ENCODE data around the gene CCNY.
"Not testable (repeated sequence)": the region's sequence is repeated elsewhere in the genome, so short reads cannot be mapped to it uniquely, and the experiment has no call there.

CCNY gene

GRCh38 chr10:35417795-35418194 lies 81.5 kb downstream of the CCNY start:
- Histone ChIP-seq H3K4me3 (no peak overlapping the region), H3K36me3 (ENCODE audit: insufficient read depth, low read length) (no peaks in the 10 kb centered on the region), H3K9ac (ENCODE audit: insufficient read length) (no peak overlapping the region), H3K9me3 (ENCODE audit: low read depth, low read length) (no peaks in the 10 kb centered on the region), H3K27ac (no peak overlapping the region)
- DNase-seq (ENCODE audit: low read depth, low spot score): no peak
- TF ChIP-seq POLR2AphosphoS5 (IDR thresholded peaks at IDR 0.05; ENCODE audit: borderline replicate concordance, low read depth, low read length): no peak
- no peak for TF ChIP-seq EZH2 (IDR thresholded peaks at IDR 0.05)
- no peak for TF ChIP-seq FOXP2 (optimal IDR thresholded peaks at IDR 0.05; ENCODE audit: control extremely low read depth, extremely low read length, insufficient read depth)

GRCh38 chr10:35418580-35418979 lies 82.3 kb downstream of the CCNY start:
- DNase-seq (ENCODE audit: low read depth, low spot score): not testable (repeated sequence)

GRCh38 chr10:35420044-35420443 lies 83.7 kb downstream of the CCNY start:
- Histone ChIP-seq H3K36me3 (ENCODE audit: insufficient read depth, low read length) (no peaks in the 10 kb centered on the region), H3K9me3 (ENCODE audit: low read depth, low read length) (no peaks in the 10 kb centered on the region), H3K4me3 (no peak overlapping the region), H3K27ac (no peak overlapping the region), H3K9ac (ENCODE audit: insufficient read length) (no peak overlapping the region)
- TF ChIP-seq FOXP2 (optimal IDR thresholded peaks at IDR 0.05; ENCODE audit: control extremely low read depth, extremely low read length, insufficient read depth): no peak
- TF ChIP-seq POLR2AphosphoS5 (IDR thresholded peaks at IDR 0.05; ENCODE audit: borderline replicate concordance, low read depth, low read length): no peak
- no peak for TF ChIP-seq EZH2 (IDR thresholded peaks at IDR 0.05)
- DNase-seq (ENCODE audit: low read depth, low spot score): no peak

More at GRCh38 chr10:35418580-35418979, 82.3 kb downstream of the CCNY start:
- not testable (repeated sequence) for H3K36me3 ChIP-seq (ENCODE audit: insufficient read depth, low read length); H3K9ac ChIP-seq (ENCODE audit: insufficient read length); H3K9me3 ChIP-seq (ENCODE audit: low read depth, low read length); H3K27ac ChIP-seq; H3K4me3 ChIP-seq

- DNase-seq (ENCODE audit: low read depth, low spot score): no peak
- no peaks in the 10 kb centered on the region for H3K36me3 ChIP-seq (ENCODE audit: insufficient read depth, low read length)
- H3K9me3 ChIP-seq (ENCODE audit: low read depth, low read length): no peaks in the 10 kb centered on the region
- no peak overlapping the region for H3K9ac ChIP-seq (ENCODE audit: insufficient read length)
- no peak overlapping the region for H3K27ac ChIP-seq
- TF ChIP-seq EZH2 (IDR thresholded peaks at IDR 0.05): no peak
- no peak for TF ChIP-seq POLR2AphosphoS5 (IDR thresholded peaks at IDR 0.05; ENCODE audit: borderline replicate concordance, low read depth, low read length)
- no peak for TF ChIP-seq FOXP2 (optimal IDR thresholded peaks at IDR 0.05; ENCODE audit: control extremely low read depth, extremely low read length, insufficient read depth)
- H3K4me3 ChIP-seq: no peak overlapping the region
These were observed 84.7 kb downstream of the CCNY start for GRCh38 chr10:35420827-35421552.

GRCh38 chr10:35421553-35422178 lies 85.4 kb downstream of the CCNY start:
- H3K9me3 ChIP-seq (ENCODE audit: low read depth, low read length): no peaks in the 10 kb centered on the region
- no peak for DNase-seq (ENCODE audit: low read depth, low spot score)
- TF ChIP-seq EZH2 (IDR thresholded peaks at IDR 0.05): no peak
- no peak for TF ChIP-seq POLR2AphosphoS5 (IDR thresholded peaks at IDR 0.05; ENCODE audit: borderline replicate concordance, low read depth, low read length)
- no peak for TF ChIP-seq FOXP2 (optimal IDR thresholded peaks at IDR 0.05; ENCODE audit: control extremely low read depth, extremely low read length, insufficient read depth)
- H3K36me3 ChIP-seq (ENCODE audit: insufficient read depth, low read length): no peaks in the 10 kb centered on the region
- H3K27ac ChIP-seq: no peak overlapping the region
- H3K4me3 ChIP-seq: no peak overlapping the region
- H3K9ac ChIP-seq (ENCODE audit: insufficient read length): no peak overlapping the region

- no peak overlapping the region for H3K27ac ChIP-seq
These were observed 85.9 kb downstream of the CCNY start for GRCh38 chr10:35422228-35422627.

GRCh38 chr10:35423505-35424306 lies 87.4 kb downstream of the CCNY start:
- Histone ChIP-seq H3K27ac (no peak overlapping the region), H3K4me3 (no peak overlapping the region), H3K36me3 (ENCODE audit: insufficient read depth, low read length) (no peaks in the 10 kb centered on the region), H3K9ac (ENCODE audit: insufficient read length) (no peak overlapping the region), H3K9me3 (ENCODE audit: low read depth, low read length) (no peaks in the 10 kb centered on the region)
- no peak for TF ChIP-seq EZH2 (IDR thresholded peaks at IDR 0.05)
- no peak for TF ChIP-seq POLR2AphosphoS5 (IDR thresholded peaks at IDR 0.05; ENCODE audit: borderline replicate concordance, low read depth, low read length)
- no peak for TF ChIP-seq FOXP2 (optimal IDR thresholded peaks at IDR 0.05; ENCODE audit: control extremely low read depth, extremely low read length, insufficient read depth)
- DNase-seq (ENCODE audit: low read depth, low spot score): no peak

More at GRCh38 chr10:35422228-35422627, 85.9 kb downstream of the CCNY start:
- no peak for TF ChIP-seq FOXP2 (optimal IDR thresholded peaks at IDR 0.05; ENCODE audit: control extremely low read depth, extremely low read length, insufficient read depth)
- TF ChIP-seq EZH2 (IDR thresholded peaks at IDR 0.05): no peak
- TF ChIP-seq POLR2AphosphoS5 (IDR thresholded peaks at IDR 0.05; ENCODE audit: borderline replicate concordance, low read depth, low read length): no peak
- H3K4me3 ChIP-seq: no peak overlapping the region
- DNase-seq (ENCODE audit: low read depth, low spot score): no peak
- H3K9ac ChIP-seq (ENCODE audit: insufficient read length): no peak overlapping the region
- no peaks in the 10 kb centered on the region for H3K9me3 ChIP-seq (ENCODE audit: low read depth, low read length)
- H3K36me3 ChIP-seq (ENCODE audit: insufficient read depth, low read length): no peaks in the 10 kb centered on the region

GRCh38 chr10:35424680-35425285 lies 88.5 kb downstream of the CCNY start:
- Histone ChIP-seq H3K36me3 (ENCODE audit: insufficient read depth, low read length) (no peaks in the 10 kb centered on the region), H3K27ac (no peak overlapping the region), H3K9me3 (ENCODE audit: low read depth, low read length) (no peaks in the 10 kb centered on the region), H3K4me3 (no peak overlapping the region), H3K9ac (ENCODE audit: insufficient read length) (no peak overlapping the region)
- TF ChIP-seq POLR2AphosphoS5 (IDR thresholded peaks at IDR 0.05; ENCODE audit: borderline replicate concordance, low read depth, low read length) (no peak), FOXP2 (optimal IDR thresholded peaks at IDR 0.05; ENCODE audit: control extremely low read depth, extremely low read length, insufficient read depth) (no peak), EZH2 (IDR thresholded peaks at IDR 0.05) (no peak)
- no peak for DNase-seq (ENCODE audit: low read depth, low spot score)
